H1 (cell line): ENCODE measurements around the gene FAM9B. TPM values are rescaled to one million over a fixed set of nuclear protein-coding genes. Genes with fewer than 3 reads are reported as not detected.

Experiments used
- CTCF ChIA-PET: fragments of 300-600 bp; sonication (Branson Sonifier 250); formaldehyde crosslinking; loops from one replicate; lab custom pipeline; 2021; ENCODE audit not compliant: partially characterized antibody; lab: Charles Lee
- POLR2A ChIA-PET: fragments of 300-600 bp; sonication (Branson Sonifier 250); formaldehyde crosslinking; loops from one replicate; lab custom pipeline; 2021; ENCODE audit warnings: inconsistent platforms; ENCODE audit not compliant: partially characterized antibody; lab: Charles Lee
- DNase-seq, 2 experiments: peaks; one replicate each; pipeline versions ENCODE4 v3.0.0 to v3.0.0-alpha.2; 2010 to 2022; ENCODE audit warnings: low spot score in 2 of 2, low read depth in 1 of 2, mixed read lengths in 1 of 2
- FAIRE-seq: peaks from 2 replicates; lab custom pipeline; 2011; peaks lifted over from hg19 to GRCh38; lab: Jason Lieb, UNC
- H2AFZ ChIP-seq: 2 replicates; pipeline ENCODE4 v1.8.1; 2012; ENCODE audit warnings: low read length, inconsistent platforms
- H2AK5ac ChIP-seq: 2 replicates; pipeline ENCODE4 v1.6.1; 2013; ENCODE audit warnings: low read depth, low read length
- H2BK120ac ChIP-seq: replicated peaks from 2 replicates; pipeline ENCODE3; 2013; ENCODE audit warnings: low read depth, low read length, inconsistent platforms
- H2BK12ac ChIP-seq: 2 replicates; pipeline ENCODE4 v1.6.1; 2013; ENCODE audit warnings: low read depth, low read length
- H2BK15ac ChIP-seq: 2 replicates; pipeline ENCODE4 v1.6.1; 2013; ENCODE audit warnings: low read length
- H2BK20ac ChIP-seq: 2 replicates; pipeline ENCODE4 v1.6.1; 2013; ENCODE audit warnings: low read length
- H2BK5ac ChIP-seq: 2 replicates; pipeline ENCODE4 v1.6.1; 2013; ENCODE audit warnings: low read depth, low read length
- H3K14ac ChIP-seq: 2 replicates; pipeline ENCODE4 v1.6.1; 2013; ENCODE audit warnings: inconsistent platforms; ENCODE audit not compliant: insufficient read length
- H3K18ac ChIP-seq: 2 replicates; pipeline ENCODE4 v1.6.1; 2013; ENCODE audit warnings: low read length; ENCODE audit errors: extremely low read depth
- H3K23ac ChIP-seq: 2 replicates; pipeline ENCODE4 v1.6.1; 2013; ENCODE audit warnings: inconsistent platforms; ENCODE audit not compliant: insufficient read length
- H3K23me2 ChIP-seq: 2 replicates; pipeline ENCODE4 v1.6.1; 2013; ENCODE audit warnings: low read depth, low read length
- H3K27ac ChIP-seq: 2 replicates; pipeline ENCODE4 v1.6.1; 2011; ENCODE audit warnings: low read depth, low read length, inconsistent platforms
- H3K27me3 ChIP-seq, 4 experiments: replicated peaks in 1 of 4; 1 replicate in 1 of 4; 2 replicates in 3 of 4; pipeline versions ENCODE4 v1.6.1 to v1.8.1; 2011 to 2013; ENCODE audit warnings: low read length in 3 of 4, mild to moderate bottlenecking in 3 of 4, inconsistent platforms in 2 of 4, mixed read lengths in 2 of 4, moderate library complexity in 1 of 4; ENCODE audit not compliant: control insufficient read depth in 3 of 4, insufficient read depth in 3 of 4; ENCODE audit errors: extremely low read depth in 1 of 4
- H3K36me3 ChIP-seq, 4 experiments: 2 replicates each; pipeline versions ENCODE4 v1.6.1 to v1.8.1; 2011 to 2013; ENCODE audit warnings: mild to moderate bottlenecking in 4 of 4, low read length in 3 of 4, moderate library complexity in 2 of 4, control low read depth in 1 of 4, inconsistent platforms in 1 of 4; ENCODE audit not compliant: insufficient read depth in 4 of 4, control insufficient read depth in 2 of 4
- H3K4ac ChIP-seq: replicated peaks from 2 replicates; pipeline ENCODE3; 2013; ENCODE audit warnings: low read length, low read depth, mixed read lengths, inconsistent platforms; ENCODE audit not compliant: insufficient read length
- H3K4me1 ChIP-seq, 4 experiments: replicated peaks in 1 of 4; 1 replicate in 1 of 4; 2 replicates in 3 of 4; pipeline versions ENCODE4 v1.6.1 to v1.8.1; 2011 to 2013; ENCODE audit warnings: low read length in 3 of 4, inconsistent platforms in 2 of 4, mixed read lengths in 1 of 4; ENCODE audit not compliant: insufficient read depth in 4 of 4, control insufficient read depth in 3 of 4
- H3K4me2 ChIP-seq, 2 experiments: 2 replicates each; pipeline versions ENCODE4 v1.6.1 to v1.8.1; 2011 to 2013; ENCODE audit warnings: low read depth in 2 of 2, low read length in 2 of 2, control low read depth in 1 of 2, inconsistent platforms in 1 of 2, mild to moderate bottlenecking in 1 of 2; ENCODE audit not compliant: insufficient read depth in 1 of 2
- H3K4me3 ChIP-seq, 4 experiments: fragments of 200-600, 300-600 bp in 1 of 4; sonication (generic), shearing (Covaris generic), sonication (Bioruptor Twin) in 1 of 4; 2 replicates each; pipeline versions ENCODE4 v1.5.1 to v1.8.1; 2011 to 2016; ENCODE audit warnings: low read length in 4 of 4, low read depth in 3 of 4, control low read depth in 2 of 4, inconsistent platforms in 2 of 4, mild to moderate bottlenecking in 2 of 4, mixed read lengths in 1 of 4, moderate library complexity in 1 of 4; ENCODE audit not compliant: insufficient read depth in 2 of 4; ENCODE audit errors: extremely low read depth in 1 of 4
- H3K56ac ChIP-seq: replicated peaks from 2 replicates; pipeline ENCODE3; 2013; ENCODE audit warnings: low read depth, mild to moderate bottlenecking, mixed read lengths, low read length, inconsistent platforms; ENCODE audit not compliant: insufficient read length
- H3K79me1 ChIP-seq: 2 replicates; pipeline ENCODE4 v1.6.1; 2013; ENCODE audit warnings: low read depth, low read length, control low read depth
- H3K79me2 ChIP-seq, 2 experiments: 2 replicates each; pipeline versions ENCODE4 v1.6.1 to v1.8.1; 2012 to 2013; ENCODE audit warnings: low read length in 2 of 2, mild to moderate bottlenecking in 2 of 2, inconsistent platforms in 1 of 2; ENCODE audit not compliant: insufficient read depth in 2 of 2, control insufficient read depth in 1 of 2
- H3K9ac ChIP-seq, 4 experiments: replicated peaks in 1 of 4; 1 replicate in 1 of 4; 2 replicates in 3 of 4; pipeline versions ENCODE4 v1.6.1 to v1.8.1; 2011 to 2013; ENCODE audit warnings: low read depth in 3 of 4, low read length in 3 of 4, control low read depth in 2 of 4, mild to moderate bottlenecking in 2 of 4, moderate library complexity in 2 of 4, inconsistent platforms in 1 of 4; ENCODE audit errors: extremely low read depth in 1 of 4
- H3K9me3 ChIP-seq, 2 experiments: 2 replicates each; pipeline versions ENCODE4 v1.6.1 to v1.8.1; 2012 to 2013; ENCODE audit warnings: mild to moderate bottlenecking in 2 of 2, moderate library complexity in 2 of 2, control low read depth in 1 of 2, inconsistent platforms in 1 of 2, low read depth in 1 of 2, low read length in 1 of 2, mixed read lengths in 1 of 2; ENCODE audit not compliant: insufficient read depth in 2 of 2
- H4K20me1 ChIP-seq, 2 experiments: replicated peaks in 1 of 2; 2 replicates each; pipeline versions ENCODE3 to v1.8.1; 2011 to 2013; ENCODE audit warnings: inconsistent platforms in 2 of 2, low read length in 2 of 2, mild to moderate bottlenecking in 1 of 2; ENCODE audit not compliant: insufficient read depth in 2 of 2, control insufficient read depth in 1 of 2
- H4K5ac ChIP-seq: 2 replicates; pipeline ENCODE4 v1.6.1; 2013; ENCODE audit warnings: low read length, low read depth, mixed read lengths, inconsistent platforms; ENCODE audit not compliant: insufficient read length
- H4K8ac ChIP-seq: 2 replicates; pipeline ENCODE4 v1.8.0; 2013; ENCODE audit warnings: mild to moderate bottlenecking, moderate library complexity, low read length, inconsistent platforms; ENCODE audit not compliant: insufficient read depth; ENCODE audit errors: extremely low read depth
- H4K91ac ChIP-seq: replicated peaks from 2 replicates; pipeline ENCODE3; 2013; ENCODE audit warnings: low read length, mixed read lengths, inconsistent platforms; ENCODE audit not compliant: insufficient read length
- BACH1 ChIP-seq: IDR thresholded peaks from 2 replicates; pipeline ENCODE4 v1.6.1; 2012; ENCODE audit warnings: low read length, improper control_type of control experiment
- BCL11A ChIP-seq, 2 experiments: IDR thresholded peaks; one replicate each; pipeline ENCODE4 v1.6.1; 2011; ENCODE audit warnings: low read depth in 2 of 2, low read length in 2 of 2, mild to moderate bottlenecking in 2 of 2
- CBX5 ChIP-seq: fragments of 300-800, 300-1000 bp; sonication (generic); IDR thresholded peaks from 2 replicates; pipeline ENCODE4 v1.7.1; 2016; ENCODE audit warnings: antibody characterized with exemption, low read length, low read depth
- CBX8 ChIP-seq: fragments of 300-800, 300-1000 bp; sonication (generic); IDR thresholded peaks from 2 replicates; pipeline ENCODE4 v1.7.1; 2016; ENCODE audit warnings: low read depth, low read length, borderline replicate concordance
- EZH2 ChIP-seq: fragments of 200-600 bp; sonication (generic); IDR thresholded peaks from 2 replicates; pipeline ENCODE4 v1.7.1; 2012; ENCODE audit warnings: low read depth, mild to moderate bottlenecking, moderate library complexity, low read length, inconsistent platforms; ENCODE audit not compliant: severe bottlenecking
- JUND ChIP-seq: IDR thresholded peaks from 2 replicates; pipeline ENCODE4 v1.6.1; 2011; ENCODE audit warnings: mild to moderate bottlenecking, improper control_type of control experiment, low read length
- KDM1A ChIP-seq: fragments of 200-600, 300-600 bp; sonication (generic); IDR thresholded peaks from 2 replicates; pipeline ENCODE4 v1.7.1; 2016; ENCODE audit warnings: mild to moderate bottlenecking, low read length, borderline replicate concordance
- MAFK ChIP-seq: IDR thresholded peaks from 2 replicates; pipeline ENCODE4 v1.6.1; 2012; ENCODE audit warnings: low read depth, mild to moderate bottlenecking, improper control_type of control experiment, low read length
- MAX ChIP-seq: IDR thresholded peaks from 2 replicates; pipeline ENCODE4 v1.6.1; 2012; ENCODE audit warnings: inconsistent platforms
- POLR2A ChIP-seq, 2 experiments: IDR thresholded peaks; 1 replicate in 1 of 2; 2 replicates in 1 of 2; pipeline ENCODE4 v1.6.1; 2011; ENCODE audit warnings: low read depth in 2 of 2, low read length in 2 of 2, mild to moderate bottlenecking in 2 of 2; ENCODE audit errors: control extremely low read depth in 1 of 2
- POLR2AphosphoS5 ChIP-seq: IDR thresholded peaks from 2 replicates; pipeline ENCODE4 v1.6.1; 2011; ENCODE audit warnings: low read depth, low read length
- RBBP5 ChIP-seq: IDR thresholded peaks from 2 replicates; pipeline ENCODE4 v1.7.1; 2012; ENCODE audit warnings: low read depth, mild to moderate bottlenecking, inconsistent platforms, low read length, moderate library complexity, borderline replicate concordance
- SAP30 ChIP-seq: fragments of 300-600 bp; sonication (generic); IDR thresholded peaks from 2 replicates; pipeline ENCODE4 v1.7.1; 2012; ENCODE audit warnings: low read length, moderate library complexity, mild to moderate bottlenecking, inconsistent platforms; ENCODE audit not compliant: insufficient read depth, insufficient replicate concordance
- SUZ12 ChIP-seq: fragments of 200-600 bp; sonication (generic); IDR thresholded peaks from 2 replicates; pipeline ENCODE4 v1.6.1; 2012; ENCODE audit warnings: mild to moderate bottlenecking, inconsistent platforms, low read length, moderate library complexity, mixed read lengths
- TBP ChIP-seq: IDR thresholded peaks from 2 replicates; pipeline ENCODE4 v1.6.1; 2011; ENCODE audit warnings: low read depth, low read length, improper control_type of control experiment
- WGBS, 2 experiments: shearing (Covaris generic) in 1 of 2; methylation state at CpG; one replicate each; pipeline versions ENCODE4 v1.1.6 to v1.1.7; 2013 to 2015; ENCODE audit warnings: low lambda C conversion rate in 2 of 2, mixed read lengths in 2 of 2, inconsistent platforms in 1 of 2, low coverage in 1 of 2, missing lambda C conversion rate in 1 of 2; ENCODE audit not compliant: insufficient replicate concordance in 2 of 2, insufficient coverage in 1 of 2, insufficient read length in 1 of 2; ENCODE audit errors: extremely low coverage in 1 of 2, missing lambda C conversion rate in 1 of 2; 5-methylcytosine and 5-hydroxymethylcytosine counted together
- polyA plus RNA-seq, 7 experiments: library from polyadenylated mRNA; depleted of rRNA in 3 of 7; stranded (reverse) in 5 of 7; unstranded in 2 of 7; fragments of >200 nt in 5 of 7; fragments of 200-250 nt in 2 of 7; gene quantifications; 1 replicate in 5 of 7; 2 replicates in 1 of 7; 4 replicates in 1 of 7; pipeline versions ENCODE4 v1.2.1 to v1.2.3, GENCODE V29; 2011 to 2013; ENCODE audit warnings: missing spikeins in 2 of 7, mixed read lengths in 2 of 7
- total RNA-seq: library from RNA; stranded (reverse); fragmentation: NEBNext Ultra II Directional; extraction: Animal tissue kit (Norgen Biotek cat#: 25700); gene quantifications from 2 replicates; pipeline ENCODE4 v1.2.1, GENCODE V29; 2021

FAM9B gene
- total and polyA plus RNA-seq, 2 of the 8 experiments (the other 6 are each of a cell fraction or from before 2014, with no cell fraction given): not detected

- Histone ChIP-seq H2BK15ac (no peak overlapping the region), H3K23me2 (no peaks in the 10 kb centered on the region), H2AK5ac (no peak overlapping the region), H4K91ac (no peak overlapping the region), H2BK12ac (no peak overlapping the region), H3K56ac (no peak overlapping the region), H3K36me3 (no peaks in the 10 kb centered on the region), H3K9ac (no peak overlapping the region), H4K20me1 (no peaks in the 10 kb centered on the region), H3K9me3 (no peaks in the 10 kb centered on the region), H4K8ac (no peak overlapping the region), H3K14ac (no peak overlapping the region), H3K79me2 (no peaks in the 10 kb centered on the region), H4K5ac (no peak overlapping the region), H3K79me1 (no peaks in the 10 kb centered on the region), H3K4ac (no peak overlapping the region), H3K4me1 (no peaks in the 10 kb centered on the region), H3K23ac (no peak overlapping the region), H2AFZ (no peak overlapping the region), H3K27ac (no peak overlapping the region), H3K4me3 (no peak overlapping the region), H2BK5ac (no peak overlapping the region), H3K27me3 (no peaks in the 10 kb centered on the region), H2BK120ac (no peak overlapping the region), H3K18ac (no peak overlapping the region), H2BK20ac (no peak overlapping the region), H3K4me2 (no peak overlapping the region)
- ChIA-PET CTCF (no interaction called here), POLR2A (no interaction called here)
- WGBS, 2 experiments: 100% methylated on average over 2 of the region's 2 CpGs; no CpG with 5 or more reads in 1 of the 2 experiments
- TF ChIP-seq KDM1A: no peak
- no peak for TF ChIP-seq RBBP5
- no peak for TF ChIP-seq MAX
- no peak for TF ChIP-seq CBX5
- no peak for TF ChIP-seq POLR2A (IDR thresholded peaks at IDR 0.05; ENCODE audit: control extremely low read depth in 1 of 2, low read depth in 2 of 2, low read length in 2 of 2)
- no peak for TF ChIP-seq SUZ12
- TF ChIP-seq BCL11A (IDR thresholded peaks at IDR 0.05; ENCODE audit: low read depth in 2 of 2, low read length in 2 of 2): no peak
- TF ChIP-seq TBP: no peak
- TF ChIP-seq JUND: no peak
- no peak for TF ChIP-seq CBX8
- TF ChIP-seq SAP30: no peak
- no peak for TF ChIP-seq MAFK
- no peak for TF ChIP-seq POLR2AphosphoS5
- TF ChIP-seq EZH2: no peak
- TF ChIP-seq BACH1: no peak
- no peak for DNase-seq
- FAIRE-seq: no peak
These were observed 47.3 kb upstream of the FAM9B start for GRCh38 chrX:9081271-9081670.
